NCI-H460 (cell line): ENCODE data around the gene TRABD2B. TPM values are rescaled to one million over a fixed set of nuclear protein-coding genes. Genes with fewer than 3 reads are reported as not detected.

Source experiments
- DNase-seq: peaks from one replicate; pipeline ENCODE4 v3.0.0-alpha.2; 2016; ENCODE audit warnings: low read depth; ENCODE audit errors: extremely low read depth
- total RNA-seq: library from RNA; depleted of rRNA; stranded (reverse); fragments of >200 nt; shearing (Covaris generic); gene quantifications from 2 replicates; pipeline ENCODE4 v1.2.3, GENCODE V29; 2014

The TRABD2B gene
- total RNA-seq, 1 experiment from 2014 or later, result 1.3 TPM

DNA sequence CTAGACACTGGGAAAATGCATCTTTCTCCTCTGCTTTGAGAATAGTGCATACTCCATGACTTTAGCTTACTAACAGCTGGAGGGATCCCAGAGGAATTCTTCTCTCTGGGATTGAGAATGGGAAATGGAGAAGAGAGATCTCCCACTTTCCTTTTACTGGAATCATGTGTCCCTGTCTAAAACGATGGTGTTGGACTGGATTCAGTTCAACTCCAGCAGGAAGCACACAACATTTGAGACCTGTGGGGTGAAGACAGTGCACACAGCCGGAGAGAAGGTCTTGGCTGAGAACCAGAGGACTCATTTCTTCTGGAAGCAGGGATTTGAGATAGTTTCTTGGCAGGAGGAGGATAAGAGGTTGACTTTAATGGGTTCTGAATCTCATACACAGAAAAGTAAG is 58.7 kb downstream of the TRABD2B start:
- DNase-seq, result no peak

DNA sequence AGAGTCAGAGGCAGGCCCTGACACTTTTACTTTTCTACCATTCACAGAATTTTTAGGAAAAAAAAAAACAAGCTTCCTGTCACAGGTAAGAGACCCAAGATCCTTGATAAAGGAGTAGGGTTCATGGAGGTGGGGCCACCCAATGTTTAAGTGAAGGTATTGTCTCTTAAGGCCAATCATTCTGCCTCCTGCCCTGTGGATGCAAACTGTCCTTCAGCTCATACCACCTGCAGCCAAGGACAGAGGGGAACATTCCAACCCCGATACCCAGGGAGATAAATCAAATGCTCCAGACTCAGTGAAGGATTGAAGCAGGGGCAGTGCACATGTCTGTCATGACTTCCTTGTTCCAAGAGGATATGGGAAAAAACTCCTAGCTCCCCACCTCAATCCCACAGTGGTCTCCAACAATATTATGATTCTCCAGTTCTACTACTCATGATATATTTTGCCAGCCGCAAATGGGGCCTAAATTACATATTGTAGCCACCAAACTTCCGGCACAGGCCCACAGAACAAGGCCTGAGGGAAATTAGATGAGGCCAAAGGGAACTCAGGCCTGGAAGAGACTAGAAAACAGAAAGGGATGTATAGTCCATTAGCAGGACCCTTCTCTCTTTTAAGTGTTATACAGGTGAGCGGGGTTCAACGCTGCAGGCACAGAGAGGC is 59.5 kb downstream of the TRABD2B start:
- no peak for DNase-seq

DNA sequence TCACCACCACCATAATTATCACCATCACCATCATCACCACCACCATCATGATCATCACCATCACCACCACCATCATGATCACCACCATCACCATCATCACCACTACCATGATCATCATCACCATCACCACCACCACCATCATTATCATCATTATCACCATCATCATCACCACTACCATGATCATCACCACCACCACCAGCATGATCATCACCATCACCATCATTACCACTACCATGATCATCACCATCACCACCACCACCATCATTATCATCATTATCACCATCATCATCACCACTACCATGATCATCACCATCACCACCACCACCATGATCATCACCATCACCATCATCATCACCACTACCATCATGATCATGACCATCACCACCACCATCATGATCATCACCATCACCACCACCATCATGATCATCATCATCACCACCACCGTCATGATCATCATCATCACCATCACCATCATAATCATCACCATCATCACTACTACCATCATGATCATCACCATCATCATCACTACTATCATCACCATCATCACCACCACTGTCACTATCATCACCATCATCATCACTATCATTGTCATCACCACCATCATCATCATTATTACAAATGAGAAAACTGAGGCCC is 60.2 kb downstream of the TRABD2B start:
- no peak for DNase-seq

DNA sequence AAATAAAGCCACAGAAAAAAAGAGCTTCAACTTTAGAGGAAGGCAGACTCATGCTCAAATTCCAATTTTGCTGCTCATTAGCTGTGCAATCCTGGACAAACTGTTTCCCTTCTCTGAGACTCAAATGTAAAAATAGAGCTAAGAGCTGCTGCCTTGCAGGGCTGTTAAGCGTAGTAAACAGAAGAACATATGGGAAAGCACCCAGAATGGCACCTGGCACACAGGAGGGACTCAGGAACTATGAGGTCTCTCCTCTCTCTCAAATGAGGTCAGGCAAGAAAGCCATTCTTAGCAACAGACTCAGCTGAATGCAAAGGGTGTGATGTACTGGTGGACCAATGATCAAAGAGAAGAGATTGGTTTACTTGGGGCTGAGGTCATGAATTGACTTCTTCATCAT is 61.3 kb downstream of the TRABD2B start:
- DNase-seq, result no peak

DNA sequence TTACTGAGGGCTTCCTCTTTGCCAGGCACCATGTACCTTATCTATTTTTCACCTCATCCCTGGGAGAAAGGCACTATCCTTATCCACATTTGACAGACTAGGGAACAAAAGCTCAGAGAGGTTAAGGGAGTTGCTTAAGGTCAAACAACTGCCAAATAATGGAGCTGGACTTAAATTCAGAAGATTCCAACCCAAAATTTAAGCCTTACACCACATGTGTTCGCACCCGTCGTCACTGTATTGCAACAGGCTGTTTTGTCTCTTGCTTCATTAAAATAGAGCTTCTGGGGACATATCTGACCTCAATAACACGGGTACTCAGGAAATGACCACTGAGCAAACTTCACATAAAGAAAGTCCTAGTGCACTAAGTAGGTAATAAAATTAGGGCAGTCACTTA is 62.0 kb downstream of the TRABD2B start:
- no peak for DNase-seq

DNA sequence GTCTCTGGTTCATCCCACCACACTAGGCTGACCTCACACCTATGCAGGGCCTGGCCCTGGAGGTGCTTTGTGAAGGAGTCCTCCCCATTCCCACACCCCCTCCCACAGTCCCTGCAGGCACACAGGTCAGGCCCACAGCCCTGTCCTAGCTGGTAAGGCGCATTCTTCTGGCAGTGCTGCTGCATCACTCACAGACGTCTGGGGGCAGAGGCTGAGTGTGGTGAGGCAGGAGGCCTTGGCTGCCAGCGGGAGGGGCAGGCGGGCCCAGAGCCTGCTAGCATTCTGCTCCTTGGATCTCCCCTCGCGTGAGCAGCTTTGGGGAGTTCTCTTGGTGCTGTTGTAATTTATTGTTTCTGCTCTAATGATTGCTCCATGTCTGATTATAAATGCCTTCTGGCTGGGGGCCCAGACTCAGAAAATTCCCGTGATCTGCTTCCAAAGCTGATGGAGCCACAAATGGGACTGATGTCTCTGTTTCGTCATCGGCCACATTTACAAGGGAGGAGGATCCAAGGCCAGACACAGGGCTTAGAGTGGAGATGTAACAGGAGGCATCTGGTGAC is 62.9 kb downstream of the TRABD2B start:
- no peak for DNase-seq

DNA sequence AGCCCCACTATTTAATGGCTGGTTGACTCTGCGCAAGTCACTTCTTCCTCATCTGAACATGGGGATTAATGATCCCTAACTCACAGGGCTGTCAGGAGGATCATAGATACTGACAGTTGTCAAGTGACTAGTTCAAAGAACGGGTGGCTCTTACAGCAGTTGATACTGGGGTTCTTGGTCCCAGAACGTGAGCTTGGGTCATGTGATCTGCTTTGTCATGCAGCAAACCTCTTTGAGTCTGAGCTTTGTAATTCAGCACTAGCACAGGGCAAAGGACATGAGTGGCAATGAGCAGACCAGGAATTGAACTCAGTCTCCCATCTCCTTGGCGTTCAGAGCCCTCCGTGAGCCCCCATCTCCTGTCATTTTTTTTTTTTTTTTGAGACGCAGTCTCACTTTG is 64.4 kb downstream of the TRABD2B start:
- no peak for DNase-seq

DNA sequence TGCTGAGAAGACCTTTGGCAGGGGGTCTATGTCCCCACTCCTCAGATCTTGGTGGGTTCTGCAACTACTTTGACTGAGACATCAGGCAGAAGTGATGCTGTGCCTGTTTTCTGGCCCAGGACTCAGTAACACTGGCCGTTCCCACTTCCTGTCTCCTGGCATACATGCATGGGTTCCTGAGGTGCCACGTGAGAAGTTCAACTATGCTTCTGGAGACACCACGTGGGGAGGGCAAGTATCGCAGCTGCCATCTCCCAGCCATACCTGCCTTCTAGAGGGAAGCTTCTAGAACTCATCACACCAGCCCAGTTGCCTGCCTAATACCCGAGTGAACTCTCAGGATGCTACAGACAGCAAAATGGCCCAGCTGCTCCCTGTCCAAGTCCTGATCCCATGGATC is 65.8 kb downstream of the TRABD2B start:
- no peak for DNase-seq

DNA sequence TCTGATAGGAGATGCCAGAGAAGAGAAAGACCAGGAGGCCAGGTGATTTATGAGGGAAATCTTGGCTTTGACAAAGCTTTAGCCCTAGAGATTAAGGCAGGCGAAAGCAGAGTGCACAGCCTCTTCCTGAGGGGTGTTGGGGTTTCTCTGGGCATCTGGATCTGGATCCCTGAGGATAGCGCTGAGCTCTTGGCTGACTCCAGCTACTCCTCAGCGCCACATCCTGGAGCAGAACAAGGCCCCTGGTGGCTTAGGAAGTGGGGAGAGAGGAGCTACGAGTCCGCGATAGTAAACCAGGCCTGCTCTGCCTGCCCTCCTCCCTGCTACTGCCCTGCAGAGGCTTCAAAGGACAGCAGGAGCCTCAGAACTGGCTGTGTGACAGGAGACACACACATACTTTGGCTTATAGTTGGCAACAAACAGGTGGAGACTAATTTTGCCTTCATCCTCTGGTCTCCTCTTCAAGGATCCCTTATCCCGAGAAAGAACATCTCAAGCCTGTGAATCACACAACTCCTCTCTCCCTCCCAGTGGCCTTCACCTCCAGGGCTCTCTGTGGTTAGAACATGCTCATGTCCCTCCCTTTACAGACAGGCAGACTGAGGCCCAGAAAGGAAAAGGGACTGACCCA is 66.9 kb downstream of the TRABD2B start:
- DNase-seq, result no peak

DNA sequence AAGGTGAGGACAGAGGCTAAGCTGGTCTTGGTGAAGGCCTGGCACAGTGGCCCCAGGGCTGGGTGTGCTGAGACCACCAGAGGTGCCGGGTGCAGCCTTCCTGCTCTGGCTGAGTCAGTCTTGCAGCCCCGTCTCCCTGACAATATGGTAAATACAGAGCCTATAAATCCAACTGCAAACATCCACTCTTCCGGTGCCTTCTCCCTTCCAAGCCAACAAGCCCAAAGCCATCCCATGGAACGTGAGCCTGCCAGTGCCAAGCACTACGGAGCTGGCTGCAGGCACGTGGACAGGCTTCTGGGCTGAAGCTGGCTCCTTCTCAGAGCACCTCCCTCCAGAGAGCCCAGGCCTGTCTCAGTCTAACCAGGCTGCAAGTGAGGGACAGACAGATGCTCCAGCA is 70.0 kb downstream of the TRABD2B start:
- DNase-seq, result no peak

DNA sequence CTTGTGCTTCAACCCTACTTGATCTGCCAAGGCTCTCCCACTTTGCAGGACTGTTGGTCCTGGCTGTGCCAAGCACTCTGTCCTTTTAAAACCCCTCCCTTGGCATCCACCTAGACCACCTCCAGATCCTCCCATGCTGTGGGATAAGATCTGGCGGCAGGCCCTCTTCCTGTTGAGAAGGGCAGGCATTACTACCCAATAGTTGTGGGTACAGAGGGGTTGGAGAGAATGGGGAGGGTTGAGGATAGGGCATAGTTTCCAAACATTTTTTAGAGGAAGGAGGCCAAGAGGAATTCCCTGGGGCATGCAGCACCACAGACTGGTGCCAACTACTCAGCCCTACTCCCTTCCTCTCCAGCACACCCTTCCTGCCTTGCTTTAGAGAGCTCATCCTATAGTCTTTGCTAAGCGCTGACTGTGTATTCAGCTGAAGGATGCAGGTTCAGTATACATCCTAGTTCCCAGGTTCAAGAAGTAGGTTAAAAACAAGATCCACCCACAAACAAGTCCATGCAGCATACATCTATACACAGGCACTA is 70.7 kb downstream of the TRABD2B start:
- no peak for DNase-seq

DNA sequence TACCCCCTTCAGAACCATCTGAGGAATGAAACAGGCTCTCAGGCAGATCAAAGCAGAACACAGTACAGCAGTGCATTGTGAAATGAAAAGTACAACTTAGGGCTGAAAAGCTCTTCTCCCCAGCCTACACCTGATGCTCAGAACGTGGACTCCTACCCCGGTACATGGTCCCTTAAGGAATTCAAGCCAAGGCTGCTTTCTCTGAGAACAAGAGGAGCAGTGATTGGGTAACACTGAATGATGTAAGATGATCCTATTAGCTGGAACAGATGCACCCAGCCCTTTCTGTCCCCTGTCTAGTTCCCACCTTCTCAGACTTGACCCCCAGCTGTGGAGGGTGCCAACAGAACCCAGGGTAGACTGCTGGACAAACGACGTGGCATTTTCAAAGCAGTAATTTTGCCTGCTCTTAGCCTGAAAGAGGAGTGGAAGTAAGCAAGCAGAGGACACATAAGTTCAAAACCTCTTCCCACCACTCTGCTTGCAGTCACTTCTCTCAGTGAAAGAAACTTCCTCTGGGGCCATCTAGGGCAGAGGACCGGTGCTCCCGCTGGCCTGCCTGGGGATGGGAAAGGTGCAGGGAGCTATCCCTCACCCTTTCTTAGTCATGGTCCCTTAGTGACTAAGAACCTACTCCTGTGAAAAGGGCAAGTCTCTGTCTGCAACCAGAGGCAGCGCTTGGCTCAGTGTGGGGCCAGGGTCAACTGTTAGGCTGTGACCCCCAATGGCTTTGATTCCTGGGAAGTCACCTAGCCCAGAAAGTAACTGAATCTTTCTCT is 72.7 kb downstream of the TRABD2B start:
- no peak for DNase-seq

DNA sequence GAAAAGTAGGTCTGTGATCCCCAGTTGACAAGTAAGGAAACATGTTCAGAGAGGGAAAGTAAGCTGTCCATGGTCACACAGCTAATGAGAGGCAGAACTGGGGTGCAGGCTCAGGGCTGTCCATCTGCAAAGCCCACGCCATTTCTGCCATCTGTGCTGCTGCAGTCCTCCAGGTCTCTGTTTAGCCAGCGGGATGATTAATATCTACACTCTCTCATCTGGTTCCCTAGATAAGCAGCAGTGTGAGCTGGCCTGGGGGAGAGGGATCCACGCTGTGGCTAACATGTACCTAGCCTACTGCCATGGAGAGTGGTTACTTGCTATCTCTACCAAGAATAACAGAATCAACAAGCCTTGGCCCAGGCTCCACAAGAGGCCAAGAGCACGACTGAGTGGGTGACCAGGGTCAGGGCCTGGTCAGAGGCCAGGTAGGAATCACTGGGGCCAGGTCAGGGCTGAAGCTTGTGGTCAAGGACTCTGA is 75.2 kb downstream of the TRABD2B start:
- no peak for DNase-seq

DNA sequence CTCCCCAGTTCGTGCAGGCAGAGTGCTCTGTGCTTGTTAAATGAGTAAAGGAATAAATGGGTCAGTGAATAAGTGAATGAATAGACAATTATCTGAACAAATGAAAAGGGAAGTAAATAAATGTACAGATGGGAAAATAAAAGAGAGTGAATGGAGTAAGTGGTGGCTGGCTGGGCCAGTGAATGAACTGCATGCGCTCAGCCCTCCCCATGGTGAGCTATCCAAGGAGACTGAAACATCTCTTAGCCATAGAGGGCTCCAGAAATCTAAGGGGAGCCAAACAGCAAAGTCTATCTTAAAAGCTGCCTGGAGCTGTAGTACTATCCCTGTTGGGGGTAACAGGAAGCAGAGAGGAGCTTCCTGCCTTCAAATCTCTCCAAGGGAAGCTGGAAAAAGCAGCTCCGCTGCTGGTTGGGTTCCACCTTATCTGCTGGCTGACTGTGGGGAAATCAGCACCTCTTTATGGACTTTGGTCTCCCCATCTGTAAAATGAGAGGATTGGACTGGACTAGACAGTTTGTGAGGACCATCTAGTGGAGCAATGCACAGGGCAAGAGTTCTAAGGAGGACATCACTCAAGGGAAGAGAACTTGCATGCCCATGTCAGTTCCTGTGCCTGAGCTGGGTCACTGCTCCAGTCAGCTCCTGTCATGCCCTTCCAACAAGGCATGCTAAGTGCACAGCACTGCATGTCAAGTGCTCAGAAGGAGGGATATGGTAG is 77.9 kb downstream of the TRABD2B start:
- no peak for DNase-seq

DNA sequence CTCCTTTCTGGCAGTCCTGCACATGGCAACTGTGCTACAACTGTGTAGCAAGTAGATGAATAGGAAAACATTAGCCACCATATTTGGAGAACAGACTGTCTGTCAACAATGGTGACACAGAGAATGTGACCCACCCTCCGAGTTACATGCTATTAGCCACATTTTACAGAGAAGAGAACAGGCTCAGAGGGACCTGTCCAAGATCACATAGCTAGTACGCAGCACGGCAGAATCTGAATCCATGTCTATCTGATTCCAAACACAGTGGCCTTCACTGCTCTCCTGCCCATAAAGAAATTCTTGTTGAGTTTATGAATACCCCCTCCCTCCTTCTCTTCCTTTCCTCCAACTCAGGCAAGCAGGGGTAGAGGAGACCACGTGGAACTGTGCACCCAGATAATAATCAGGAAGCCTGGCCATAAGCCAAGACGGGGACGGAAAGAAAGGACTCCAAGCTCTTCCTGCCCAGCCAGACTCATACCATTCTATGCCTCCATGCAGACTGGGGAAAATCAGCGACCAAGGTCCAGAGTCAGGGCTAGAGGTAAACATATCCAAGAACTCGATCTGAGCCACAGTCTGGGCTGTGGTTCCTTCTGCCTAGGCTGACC is 78.8 kb downstream of the TRABD2B start:
- no peak for DNase-seq

DNA sequence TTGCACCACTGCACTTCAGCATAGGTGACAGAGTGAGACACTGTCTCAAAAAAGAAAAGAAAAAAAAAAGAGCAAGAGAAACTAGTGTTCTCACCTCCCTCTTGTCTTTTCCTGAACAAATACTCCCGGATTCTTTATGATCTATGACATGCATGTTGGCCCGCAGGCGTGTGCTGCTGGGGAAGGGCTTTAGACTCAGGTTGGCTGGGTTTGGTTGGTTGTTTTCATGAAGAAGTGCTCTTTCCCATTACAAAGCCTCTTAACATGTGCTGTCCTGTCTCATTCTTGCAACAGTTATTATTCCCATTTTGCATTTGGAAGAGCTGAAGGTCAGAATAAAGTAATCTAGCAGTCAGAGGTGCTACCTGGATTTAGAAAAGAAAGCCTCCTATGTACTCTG is 79.5 kb downstream of the TRABD2B start:
- DNase-seq, result no peak

DNA sequence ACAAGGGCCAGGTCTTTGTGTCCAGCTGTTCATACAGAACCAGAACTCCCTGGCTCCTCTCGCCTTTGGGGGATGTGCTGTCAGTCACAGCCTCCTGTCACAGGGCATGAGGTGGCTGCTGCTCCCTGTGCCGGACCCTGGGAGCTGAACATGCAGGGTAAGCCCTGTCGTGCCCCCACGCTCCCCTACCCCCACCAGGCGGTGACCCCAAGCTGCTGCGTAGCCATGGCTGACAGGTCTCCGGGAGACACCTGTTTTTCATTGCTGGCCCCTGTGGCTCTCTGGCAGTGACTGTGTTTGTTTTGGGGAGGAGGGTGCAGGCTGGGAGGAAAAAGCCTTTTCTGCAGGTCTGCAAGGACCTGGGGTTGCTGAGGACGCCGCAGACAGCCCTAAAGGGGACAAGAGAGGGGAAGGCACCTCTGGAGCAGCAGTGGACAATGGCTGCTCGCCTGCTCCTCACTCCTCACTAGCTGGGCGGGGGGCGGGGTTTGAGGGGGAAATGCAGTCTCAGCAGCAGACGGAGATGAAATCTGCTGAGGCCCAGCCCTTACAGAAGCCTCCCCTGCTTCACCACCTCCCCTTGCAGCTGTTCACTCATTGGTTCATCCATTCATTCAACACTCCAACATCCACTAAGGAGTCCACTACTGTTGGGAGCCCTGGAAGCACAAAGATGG is 81.4 kb downstream of the TRABD2B start:
- DNase-seq, result no peak

DNA sequence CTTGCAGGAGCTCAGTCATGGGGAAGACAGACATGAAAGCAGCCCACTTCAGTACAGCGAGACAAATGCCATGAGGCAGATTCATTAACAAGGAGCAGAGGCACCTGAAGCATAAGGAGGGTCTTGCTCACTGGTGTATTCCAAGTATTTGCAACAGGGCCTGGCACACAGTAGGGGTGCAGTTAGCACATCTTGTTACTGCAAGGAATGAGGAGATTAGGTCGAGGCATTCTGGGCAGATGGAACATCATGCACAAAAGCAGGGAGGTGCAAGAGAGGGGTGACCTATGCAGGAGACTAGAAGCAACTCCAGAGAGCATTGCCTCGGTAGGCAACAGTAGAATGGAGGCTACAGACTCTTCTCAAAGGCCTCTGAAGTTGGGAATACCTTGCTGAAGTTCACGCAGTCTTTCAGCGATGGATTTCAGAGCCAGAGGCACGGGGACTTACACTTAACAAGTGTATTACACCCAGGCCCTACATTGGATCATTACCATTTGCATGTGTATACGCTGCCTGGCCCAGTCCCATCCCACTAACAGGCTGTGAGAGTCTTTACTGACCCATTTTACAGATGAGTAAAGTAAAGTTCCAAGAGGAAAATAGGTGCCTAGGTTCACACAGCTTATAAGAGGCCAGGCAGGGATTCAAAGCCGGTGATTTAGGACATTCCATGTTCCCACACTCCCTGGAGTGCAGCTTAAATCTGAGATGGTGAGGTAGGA is 82.1 kb downstream of the TRABD2B start:
- DNase-seq, result no peak
